Activated CD4-positive, alpha-beta T cell treated with anti-CD3 and anti-CD28 coated beads, Interleukin-2, amount 50 U/mL, for 24 hours (primary cell): ENCODE results near the gene SLC22A13.
"Not testable (repeated sequence)": the region's sequence is repeated elsewhere in the genome, so short reads cannot be mapped to it uniquely, and the experiment has no call there.

Experiments used
- DNase-seq, 2 donors: peaks; one replicate each; pipeline ENCODE4 v3.0.0-alpha.2; 2020; ENCODE audit warnings: low read depth in 1 of 2, low spot score in 1 of 2

The SLC22A13 gene

GRCh38 chr3:38264779-38265178, 833 bp upstream of the SLC22A13 start:
- no peak for DNase-seq

DNA sequence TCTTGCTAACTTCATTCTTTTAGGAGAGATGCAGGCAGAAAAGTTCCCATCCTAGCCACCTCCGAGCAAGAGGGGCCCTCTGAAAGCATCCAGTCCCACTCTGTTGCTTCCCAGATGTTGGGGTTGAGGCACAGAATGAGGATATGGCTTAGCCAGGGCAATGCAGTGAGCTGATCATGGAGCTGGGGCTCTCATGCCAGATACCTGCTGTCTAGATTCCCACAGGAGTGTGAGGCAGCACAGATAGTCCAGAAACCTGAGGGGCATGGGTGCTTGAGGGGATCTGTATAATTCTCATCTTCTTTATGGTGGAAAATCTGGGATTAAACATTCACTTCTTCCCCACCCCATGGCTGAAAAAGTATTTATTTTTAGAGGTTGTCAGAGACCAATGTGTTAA, 1.2 kb downstream of the SLC22A13 start:
- no peak for DNase-seq

GRCh38 chr3:38267662-38268061, 2.0 kb downstream of the SLC22A13 start:
- no peak for DNase-seq

DNA sequence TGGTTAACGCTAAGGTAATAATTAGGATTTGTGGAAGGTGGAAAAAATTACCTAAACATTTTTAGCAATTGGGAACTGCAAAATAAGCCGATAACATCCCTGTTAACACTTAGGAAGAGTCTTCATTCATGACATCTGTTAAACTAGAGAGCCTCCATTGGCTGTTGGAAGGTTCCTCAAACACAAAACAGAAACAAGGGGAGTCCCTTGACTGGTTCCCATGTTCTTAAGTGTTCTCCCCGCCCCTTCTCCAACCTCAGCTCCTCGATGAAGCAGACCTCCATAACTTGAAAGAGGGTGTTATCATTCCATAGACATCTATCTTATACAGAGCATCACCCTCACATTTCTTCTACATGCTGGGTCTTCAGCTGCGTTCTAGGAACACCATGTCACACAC, 2.5 kb downstream of the SLC22A13 start:
- DNase-seq = no peak

GRCh38 chr3:38268522-38268921, 2.9 kb downstream of the SLC22A13 start:
- DNase-seq = no peak

DNA sequence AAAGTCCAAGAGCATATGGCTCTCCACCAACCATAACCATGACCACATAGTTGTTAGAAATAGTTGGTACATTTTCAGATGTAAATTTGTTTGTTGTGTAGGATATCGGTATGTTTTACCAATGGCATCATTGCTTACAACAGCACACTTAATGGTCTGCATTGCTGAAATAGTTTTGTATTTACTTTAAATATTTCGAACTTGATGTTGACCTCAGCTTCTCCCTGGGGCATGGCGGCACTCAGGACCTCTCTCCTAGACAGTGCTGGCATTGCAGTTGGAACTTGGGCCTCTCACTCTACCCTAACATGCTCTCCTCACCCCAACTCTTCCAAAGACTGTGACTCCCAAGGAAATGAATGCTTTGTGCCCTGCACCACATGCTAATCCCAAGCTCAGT, 5.0 kb downstream of the SLC22A13 start:
- no peak for DNase-seq

- no peak for DNase-seq
These were observed 5.9 kb downstream of the SLC22A13 start for GRCh38 chr3:38271553-38271952.

GRCh38 chr3:38274864-38275649, 9.4 kb downstream of the SLC22A13 start:
- DNase-seq = no peak

DNA sequence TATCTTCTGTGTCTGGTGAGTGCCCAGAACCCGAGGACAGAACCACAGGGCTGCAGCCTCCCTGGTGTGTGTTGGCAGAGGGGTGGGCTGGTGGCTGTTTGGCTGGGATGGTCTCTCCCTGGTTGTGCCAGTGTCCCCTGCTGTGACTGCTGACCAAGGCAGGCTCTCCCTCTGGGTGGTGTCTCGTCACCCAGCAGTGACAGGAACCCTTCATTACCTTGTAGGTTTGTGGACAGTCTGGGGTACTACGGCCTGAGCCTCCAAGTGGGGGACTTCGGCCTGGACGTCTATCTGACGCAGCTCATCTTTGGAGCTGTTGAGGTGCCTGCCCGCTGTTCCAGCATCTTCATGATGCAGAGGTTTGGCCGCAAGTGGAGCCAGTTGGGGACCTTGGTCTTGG, 10.0 kb downstream of the SLC22A13 start:
- no peak for DNase-seq

GRCh38 chr3:38276081-38276916, 10.7 kb downstream of the SLC22A13 start:
- DNase-seq = no peak

- no peak for DNase-seq
These were observed 11.5 kb downstream of the SLC22A13 start for GRCh38 chr3:38276917-38277630.

GRCh38 chr3:38278841-38279240, 13.2 kb downstream of the SLC22A13 start:
- DNase-seq = no peak

- no peak for DNase-seq
These were observed 16.5 kb downstream of the SLC22A13 start, which contains the start of gene SLC22A14 for GRCh38 chr3:38281895-38282686. Gene SLC22A14 (plus strand): TSS chr3:38282294. CDS start chr3:38306027, 23,733 bp downstream.

- no peak for DNase-seq
These were observed 18.5 kb downstream of the SLC22A13 start for GRCh38 chr3:38283810-38284755.

GRCh38 chr3:38284756-38285150, 19.1 kb downstream of the SLC22A13 start:
- DNase-seq = no peak

DNA sequence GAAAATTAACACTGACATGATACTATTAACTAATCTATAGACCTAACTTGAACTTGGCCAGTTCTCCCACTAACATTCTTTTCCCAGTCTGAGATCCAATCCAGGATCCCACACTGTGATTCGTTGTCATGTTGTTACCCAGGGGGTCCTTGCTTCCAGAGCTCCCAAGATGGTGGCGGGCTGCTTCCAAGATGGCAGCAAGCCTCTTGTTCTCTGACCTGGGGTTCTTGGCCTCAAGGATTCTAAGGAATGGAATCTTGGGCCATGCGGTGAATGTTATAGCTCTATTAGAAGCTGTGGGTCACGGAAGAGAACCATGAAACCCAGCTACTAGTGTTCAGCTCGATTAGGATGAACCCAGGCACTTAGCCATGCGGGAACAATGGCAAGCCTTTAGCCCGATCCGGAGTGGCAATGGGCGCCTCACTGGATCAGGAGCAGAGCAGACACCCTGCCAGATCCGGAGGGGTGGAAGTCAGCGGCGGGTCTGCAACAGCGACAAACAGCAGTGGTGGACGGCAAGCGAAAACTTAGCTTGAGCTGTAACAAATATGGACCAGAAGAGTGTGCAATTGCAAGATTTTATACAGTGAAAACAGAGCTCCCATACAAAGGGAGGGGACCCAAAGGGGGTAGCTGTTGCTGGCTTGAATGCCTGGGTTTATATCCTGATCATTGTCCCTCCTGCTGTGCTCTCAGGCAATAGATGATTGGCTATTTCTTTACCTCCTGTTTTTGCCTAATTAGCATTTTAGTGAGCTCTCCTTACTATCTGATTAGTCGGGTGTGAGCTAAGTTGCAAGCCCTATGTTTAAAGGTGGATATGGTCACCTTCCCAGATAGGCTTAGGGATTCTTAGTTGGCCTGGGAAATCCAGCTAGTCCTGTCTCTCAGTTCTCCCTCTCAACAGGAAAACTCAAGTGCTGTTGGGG, 23.9 kb downstream of the SLC22A13 start:
- DNase-seq = not testable (repeated sequence)

DNA sequence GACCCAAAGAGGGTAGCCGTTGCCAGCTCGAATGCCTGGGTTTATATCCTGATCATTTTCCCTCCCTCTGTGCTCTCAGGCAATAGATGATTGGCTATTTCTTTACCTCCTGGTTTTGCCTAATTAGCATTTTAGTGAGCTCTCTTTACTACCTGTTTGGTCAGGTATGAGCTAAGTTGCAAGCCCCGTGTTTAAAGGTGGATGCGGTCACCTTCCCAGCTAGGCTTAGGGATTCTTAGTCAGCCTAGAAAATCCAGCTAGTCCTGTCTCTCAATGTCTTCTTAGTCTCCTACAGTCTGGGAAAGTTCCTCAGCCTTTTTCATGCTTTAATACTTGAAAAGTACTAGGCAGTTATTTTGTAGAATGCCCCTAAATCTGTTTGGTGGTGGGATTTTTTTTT, 31.4 kb downstream of the SLC22A13 start:
- not testable (repeated sequence) for DNase-seq

DNA sequence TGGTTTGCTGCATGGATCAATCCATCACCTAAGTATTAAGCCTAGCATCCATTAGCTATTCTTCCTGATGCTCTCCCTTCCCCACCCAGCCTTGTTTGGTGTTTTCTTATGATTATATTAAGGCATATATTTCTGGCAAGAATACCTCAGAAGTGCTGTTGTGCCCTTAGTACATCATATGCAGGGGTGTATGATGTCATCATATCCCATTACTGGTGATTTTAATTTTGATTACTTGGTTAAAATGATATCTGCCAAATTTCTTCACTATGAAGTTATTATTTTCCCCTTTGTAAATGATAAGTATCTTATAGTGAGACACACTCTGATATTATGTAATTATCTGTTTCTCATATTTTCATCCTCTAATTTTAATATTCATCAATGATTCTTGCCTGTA, 31.9 kb downstream of the SLC22A13 start:
- DNase-seq = no peak
